Kidney (tissue), 14 donors: ENCODE data around the gene APOBEC3C. TPM values are rescaled to one million over a fixed set of nuclear protein-coding genes. Genes with fewer than 3 reads are reported as not detected.
"Not testable (repeated sequence)": the region's sequence is repeated elsewhere in the genome, so short reads cannot be mapped to it uniquely, and the experiment has no call there.

ENCODE experiments used
- DNase-seq, 5 donors: peaks; one replicate each; pipeline ENCODE4 v3.0.0-alpha.2; 2013 to 2020
- FAIRE-seq: peaks from 2 replicates; lab custom pipeline; 2012; peaks lifted over from hg19 to GRCh38; lab: Jason Lieb, UNC
- H3K27ac ChIP-seq, 2 donors: one replicate each; pipeline ENCODE4 v1.7.0; 2013; ENCODE audit warnings: low read depth in 2 of 2, low read length in 2 of 2, inconsistent platforms in 1 of 2
- H3K27me3 ChIP-seq: one replicate; pipeline ENCODE4 v1.7.1; 2013; ENCODE audit warnings: low read length, inconsistent platforms; ENCODE audit not compliant: control insufficient read depth, insufficient read depth
- H3K36me3 ChIP-seq, 3 donors: one replicate each; pipeline versions ENCODE4 v1.7.0 to v1.7.1; 2013; ENCODE audit warnings: low read length in 3 of 3, control low read depth in 1 of 3, inconsistent platforms in 1 of 3; ENCODE audit not compliant: insufficient read depth in 3 of 3, control insufficient read depth in 2 of 3
- H3K4me1 ChIP-seq, 3 donors: one replicate each; pipeline versions ENCODE4 v1.7.0 to v1.7.1; 2013; ENCODE audit warnings: low read length in 3 of 3, inconsistent platforms in 1 of 3, low read depth in 1 of 3; ENCODE audit not compliant: control insufficient read depth in 2 of 3, insufficient read depth in 2 of 3
- H3K4me3 ChIP-seq, 3 donors: one replicate each; pipeline versions ENCODE4 v1.7.0 to v1.8.1; 2013; ENCODE audit warnings: low read length in 3 of 3, control low read depth in 1 of 3, inconsistent platforms in 1 of 3
- H3K9ac ChIP-seq, 3 donors: one replicate each; pipeline versions ENCODE4 v1.7.0 to v1.7.1; 2013; ENCODE audit warnings: low read length in 3 of 3, control low read depth in 1 of 3, inconsistent platforms in 1 of 3
- H3K9me3 ChIP-seq, 3 donors: one replicate each; pipeline versions ENCODE4 v1.7.0 to v1.7.1; 2013; ENCODE audit warnings: low read length in 3 of 3, control low read depth in 1 of 3, inconsistent platforms in 1 of 3; ENCODE audit not compliant: control insufficient read depth in 2 of 3, insufficient read depth in 1 of 3
- intact Hi-C: fragments of 100-400 bp; cut with DNase I; formaldehyde crosslinking; loops from one replicate; pipeline ENCODE4 v1.11.1; 2022
- polyA plus RNA-seq: library from polyadenylated mRNA; stranded (reverse); fragments of 350-450 nt; fragmentation: Illumina TruSeq; extraction: RNeasy Lipid Tissue Mini Kit (QIAGEN cat#74804); gene quantifications from one replicate; pipeline ENCODE4 v1.2.3, GENCODE V29; 2014; ENCODE audit warnings: low read depth, low replicate concordance; ENCODE audit not compliant: insufficient read depth
- total RNA-seq: library from RNA; stranded (reverse); fragmentation: NEBNext Ultra II Directional; extraction: Animal tissue kit (Norgen Biotek cat#: 25700); gene quantifications from one replicate; pipeline ENCODE4 v1.2.1, GENCODE V29; 2021
- TF ChIP-seq, protein P1 (sequence below): IDR thresholded peaks from 3 replicates; pipeline ENCODE4 v1.5.1; 2012; ENCODE audit warnings: mild to moderate bottlenecking, moderate library complexity, borderline replicate concordance; ENCODE audit not compliant: insufficient read depth; ENCODE audit errors: extremely low read depth
- donor health status: control.
- donor health status: control.
- donor health status: control.
- donor health status: control.
- donor health status: control.
- donor health status: DM: yes; HTN: yes; CAD: no.
- donor health status: Normal renal cell carcinoma (clear cell type).

Gene APOBEC3C
- total and polyA plus RNA-seq, 2 donors from 2014 or later: 9.5 to 19.8 TPM

DNA sequence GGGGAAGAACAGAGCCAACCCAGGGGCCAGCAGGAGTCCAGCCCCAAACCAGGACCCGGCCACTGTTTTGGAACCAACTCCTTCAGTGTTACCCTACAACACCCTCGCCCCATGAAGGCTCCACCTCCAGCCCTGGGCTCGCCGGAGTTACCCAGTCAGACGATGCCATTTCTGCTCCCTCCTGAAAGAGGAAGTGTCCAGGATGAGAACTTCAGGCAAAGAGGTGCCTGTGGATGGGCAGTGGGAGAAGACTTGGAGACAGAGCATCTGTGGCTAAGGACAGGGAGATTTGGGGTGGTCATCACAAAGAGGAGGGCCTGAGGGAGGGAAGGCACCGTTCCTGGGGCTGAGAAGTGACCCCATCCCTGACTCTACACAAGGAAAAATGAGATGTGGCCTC is 18.0 kb upstream of the APOBEC3C start:
- Histone ChIP-seq H3K9ac (no peak overlapping the region), H3K27me3 (no peaks in the 10 kb centered on the region), H3K4me1 (no peaks in the 10 kb centered on the region), H3K4me3 (no peak overlapping the region), H3K27ac (no peak overlapping the region), H3K9me3 (no peaks in the 10 kb centered on the region), H3K36me3 (no peaks in the 10 kb centered on the region)
- DNase-seq: peak in 1 of 5 donors; percentile 41
- TF ChIP-seq, protein P1, sequence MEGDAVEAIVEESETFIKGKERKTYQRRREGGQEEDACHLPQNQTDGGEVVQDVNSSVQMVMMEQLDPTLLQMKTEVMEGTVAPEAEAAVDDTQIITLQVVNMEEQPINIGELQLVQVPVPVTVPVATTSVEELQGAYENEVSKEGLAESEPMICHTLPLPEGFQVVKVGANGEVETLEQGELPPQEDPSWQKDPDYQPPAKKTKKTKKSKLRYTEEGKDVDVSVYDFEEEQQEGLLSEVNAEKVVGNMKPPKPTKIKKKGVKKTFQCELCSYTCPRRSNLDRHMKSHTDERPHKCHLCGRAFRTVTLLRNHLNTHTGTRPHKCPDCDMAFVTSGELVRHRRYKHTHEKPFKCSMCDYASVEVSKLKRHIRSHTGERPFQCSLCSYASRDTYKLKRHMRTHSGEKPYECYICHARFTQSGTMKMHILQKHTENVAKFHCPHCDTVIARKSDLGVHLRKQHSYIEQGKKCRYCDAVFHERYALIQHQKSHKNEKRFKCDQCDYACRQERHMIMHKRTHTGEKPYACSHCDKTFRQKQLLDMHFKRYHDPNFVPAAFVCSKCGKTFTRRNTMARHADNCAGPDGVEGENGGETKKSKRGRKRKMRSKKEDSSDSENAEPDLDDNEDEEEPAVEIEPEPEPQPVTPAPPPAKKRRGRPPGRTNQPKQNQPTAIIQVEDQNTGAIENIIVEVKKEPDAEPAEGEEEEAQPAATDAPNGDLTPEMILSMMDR: no peak
- no peak for FAIRE-seq
- intact Hi-C loops: no loop called here

DNA sequence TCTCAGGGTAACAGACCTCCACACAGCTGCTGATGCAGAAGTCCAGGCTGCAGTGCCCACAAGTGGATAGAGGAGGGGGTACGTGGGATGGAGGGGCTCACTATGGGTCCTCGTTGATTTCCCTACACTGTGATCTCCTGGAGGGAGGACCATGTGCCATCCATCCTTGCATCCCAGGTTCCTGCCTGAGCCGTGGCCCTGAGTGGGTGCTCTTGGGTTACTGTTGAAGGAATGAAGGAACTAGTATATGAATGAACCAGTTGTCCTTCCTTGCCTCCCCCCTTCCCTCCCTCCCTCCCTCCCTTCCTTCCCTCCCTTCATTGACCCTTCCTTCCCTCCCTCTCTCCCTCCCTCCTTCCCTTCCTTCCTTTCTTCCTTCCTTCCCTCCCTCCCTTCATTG is 16.5 kb upstream of the APOBEC3C start:
- TF ChIP-seq, protein P1: no peak
- intact Hi-C loops: no loop called here
- Histone ChIP-seq H3K27ac (no peak overlapping the region), H3K27me3 (no peaks in the 10 kb centered on the region), H3K4me3 (no peak overlapping the region), H3K4me1 (no peaks in the 10 kb centered on the region), H3K36me3 (no peaks in the 10 kb centered on the region), H3K9me3 (no peaks in the 10 kb centered on the region), H3K9ac (no peak overlapping the region)
- DNase-seq (no peak), FAIRE-seq (no peak)

DNA sequence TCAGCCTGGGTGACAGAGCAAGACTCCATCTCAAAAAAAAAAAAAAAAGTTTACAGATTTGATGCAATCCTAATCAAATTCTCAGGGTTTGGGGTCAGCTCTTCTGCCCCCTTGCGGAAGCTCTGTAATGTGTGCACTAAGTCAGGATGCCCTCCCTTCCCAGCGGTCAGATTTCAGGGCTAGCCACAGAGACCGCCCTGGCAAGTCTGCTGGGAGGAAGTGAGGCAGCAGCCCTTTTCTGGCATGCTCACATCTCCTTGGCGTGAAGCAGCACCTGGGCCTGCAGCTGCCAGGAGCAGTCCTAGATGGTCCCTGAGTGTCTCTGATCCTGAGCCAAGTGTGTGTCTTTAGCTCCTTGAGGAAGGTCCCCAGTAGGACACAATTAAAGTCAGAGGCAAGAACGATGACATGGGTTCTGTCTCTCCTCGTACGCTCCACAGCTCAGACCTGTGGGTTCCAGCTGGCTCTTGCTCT is 10.9 kb upstream of the APOBEC3C start:
- Histone ChIP-seq H3K4me1 (no peaks in the 10 kb centered on the region), H3K36me3 (no peaks in the 10 kb centered on the region), H3K27ac (no peak overlapping the region), H3K9ac (no peak overlapping the region), H3K4me3 (no peak overlapping the region), H3K27me3 (no peaks in the 10 kb centered on the region), H3K9me3 (no peaks in the 10 kb centered on the region)
- intact Hi-C loops: loop anchor here (10.0 kb wide), 1 partner anchor 138 kb away; no protein-coding TSS in a partner anchor
- FAIRE-seq (no peak), DNase-seq (peak; percentile 79 to 92 (median 89))
- TF ChIP-seq, protein P1: peak; percentile 76

DNA sequence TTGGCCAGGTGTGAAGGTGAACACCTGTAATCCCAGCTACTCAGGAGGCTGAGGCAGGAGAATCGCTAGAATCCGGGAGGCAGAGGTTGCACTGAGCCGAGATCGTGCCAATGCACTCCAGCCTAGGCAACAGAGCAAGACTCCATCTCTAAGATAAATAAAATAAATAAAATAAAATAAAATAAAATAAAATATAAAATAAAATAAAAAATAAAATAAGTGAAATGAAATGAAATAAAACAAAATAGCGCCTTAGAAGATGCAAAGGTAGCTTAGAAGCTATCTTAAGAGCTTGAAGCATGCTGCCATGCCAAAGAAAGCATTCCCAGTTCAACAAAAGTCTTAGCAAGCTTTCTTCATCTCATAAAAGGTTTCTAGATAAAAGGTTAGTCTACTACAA is 6.9 kb upstream of the APOBEC3C start:
- H3K36me3 ChIP-seq: no peaks in the 10 kb centered on the region
- TF ChIP-seq, protein P1: no peak
- DNase-seq: no peak

DNA sequence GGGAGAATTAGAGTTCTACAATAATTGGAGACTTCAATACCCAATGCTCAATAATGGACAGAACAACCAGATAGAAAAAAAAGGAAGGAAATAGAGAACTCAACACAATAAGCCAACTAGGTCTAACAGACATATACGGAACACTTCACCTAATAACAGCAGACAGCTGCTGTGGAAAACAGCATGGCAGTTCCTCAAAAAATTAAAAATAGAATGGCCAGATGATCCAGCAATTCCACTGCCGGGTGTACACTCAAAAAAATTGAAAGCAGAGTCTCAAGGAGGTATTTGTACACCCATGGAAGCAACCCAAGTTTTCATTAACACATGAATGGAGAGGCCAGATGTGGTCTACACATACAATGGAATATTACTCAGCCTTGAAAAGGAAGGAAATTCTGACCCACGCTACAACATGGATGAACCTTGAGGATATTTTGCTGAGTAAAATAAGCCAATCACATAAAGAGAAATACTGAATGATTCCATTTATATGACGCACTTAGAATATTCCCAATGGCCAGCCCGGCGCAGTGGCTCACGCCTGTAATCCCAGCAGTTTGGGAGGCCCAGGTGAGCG is 5.7 kb upstream of the APOBEC3C start:
- not testable (repeated sequence) for DNase-seq, H3K27me3 ChIP-seq, H3K36me3 ChIP-seq, H3K27ac ChIP-seq, H3K9me3 ChIP-seq, H3K9ac ChIP-seq, FAIRE-seq, H3K4me1 ChIP-seq, H3K4me3 ChIP-seq
- intact Hi-C loops: loop anchor here (10.0 kb wide), 1 partner anchor 144 kb away; no protein-coding TSS in a partner anchor

More for the DNA sequence above, 6.9 kb upstream of the APOBEC3C start:
- intact Hi-C loops: loop anchor here (10.0 kb wide), 1 partner anchor 142 kb away; no protein-coding TSS in a partner anchor
- Histone ChIP-seq H3K9me3 (no peaks in the 10 kb centered on the region), H3K27me3 (no peaks in the 10 kb centered on the region), H3K4me1 (no peaks in the 10 kb centered on the region), H3K27ac (no peak overlapping the region), H3K9ac (no peak overlapping the region), H3K4me3 (no peak overlapping the region)
- FAIRE-seq: no peak
